Measurements from ENCODE around the gene DEFB110.

The DEFB110 gene

GRCh38 chr6:50021894-50022293, at the start of gene DEFB110:
DEFB110 (minus strand) TSS chr6:50021994; CDS start chr6:50021935, 59 bp downstream.
- no peaks in the 10 kb centered on the region for H3K27me3 ChIP-seq (ENCODE audit: control insufficient read depth, low read length)
- no peak within 1 kb of the TSS for H3K4me2 ChIP-seq (ENCODE audit: low read length)
- no peaks in the 10 kb centered on the region for H3K9me3 ChIP-seq (ENCODE audit: control insufficient read depth, insufficient read depth, low read length)
- no peaks in the 10 kb centered on the region for H3K9me2 ChIP-seq (replicated peaks; ENCODE audit: control insufficient read depth, low read length)
- H3F3A ChIP-seq (ENCODE audit: control insufficient read depth, insufficient read depth), result no peaks in the 10 kb centered on the region
- no peak within 1 kb of the TSS for H3K27ac ChIP-seq (ENCODE audit: low read depth, low read length)
- H3K79me2 ChIP-seq (ENCODE audit: control insufficient read depth, low read length), result no peaks in the 10 kb centered on the region
- no peaks in the 10 kb centered on the region for H3K4me1 ChIP-seq (ENCODE audit: control insufficient read depth, low read length)
- no peaks in the 10 kb centered on the region for H3K36me3 ChIP-seq (ENCODE audit: control insufficient read depth, low read length)
- no peak within 1 kb of the TSS for H3K4me3 ChIP-seq (ENCODE audit: low read length)
- no peak for TF ChIP-seq EZH2phosphoT487 (IDR thresholded peaks at IDR 0.05; ENCODE audit: borderline replicate concordance, low read length)
- TF ChIP-seq CTCF (IDR thresholded peaks at IDR 0.05; ENCODE audit: low read depth, low read length, poor library complexity, severe bottlenecking), result no peak
- no peaks in the 10 kb centered on the region for H4K20me1 ChIP-seq (ENCODE audit: control insufficient read depth, insufficient read depth, low read depth, low read length)

- Histone ChIP-seq H4K20me1 (ENCODE audit: control insufficient read depth, insufficient read depth, low read depth, low read length) (no peaks in the 10 kb centered on the region), H3F3A (ENCODE audit: control insufficient read depth, insufficient read depth) (no peaks in the 10 kb centered on the region), H3K79me2 (ENCODE audit: control insufficient read depth, low read length) (no peaks in the 10 kb centered on the region), H3K27me3 (ENCODE audit: control insufficient read depth, low read length) (no peaks in the 10 kb centered on the region), H3K9me3 (ENCODE audit: control insufficient read depth, insufficient read depth, low read length) (no peaks in the 10 kb centered on the region), H3K36me3 (ENCODE audit: control insufficient read depth, low read length) (no peaks in the 10 kb centered on the region), H3K4me2 (ENCODE audit: low read length) (no peak overlapping the region), H3K27ac (ENCODE audit: low read depth, low read length) (no peak overlapping the region), H3K4me3 (ENCODE audit: low read length) (no peak overlapping the region), H3K9me2 (replicated peaks; ENCODE audit: control insufficient read depth, low read length) (no peaks in the 10 kb centered on the region), H3K4me1 (ENCODE audit: control insufficient read depth, low read length) (no peaks in the 10 kb centered on the region)
- TF ChIP-seq CTCF (IDR thresholded peaks at IDR 0.05; ENCODE audit: low read depth, low read length, poor library complexity, severe bottlenecking), result no peak
- TF ChIP-seq EZH2phosphoT487 (IDR thresholded peaks at IDR 0.05; ENCODE audit: borderline replicate concordance, low read length), result no peak
Observed at GRCh38 chr6:50070101-50070500, 48.3 kb upstream of the DEFB110 start.

- Histone ChIP-seq H3K4me2 (ENCODE audit: low read length) (no peak overlapping the region), H3F3A (ENCODE audit: control insufficient read depth, insufficient read depth) (no peaks in the 10 kb centered on the region), H3K27me3 (ENCODE audit: control insufficient read depth, low read length) (no peaks in the 10 kb centered on the region), H3K4me1 (ENCODE audit: control insufficient read depth, low read length) (no peaks in the 10 kb centered on the region), H3K9me2 (replicated peaks; ENCODE audit: control insufficient read depth, low read length) (no peaks in the 10 kb centered on the region), H3K36me3 (ENCODE audit: control insufficient read depth, low read length) (no peaks in the 10 kb centered on the region), H3K4me3 (ENCODE audit: low read length) (no peak overlapping the region), H3K27ac (ENCODE audit: low read depth, low read length) (no peak overlapping the region), H3K79me2 (ENCODE audit: control insufficient read depth, low read length) (no peaks in the 10 kb centered on the region), H3K9me3 (ENCODE audit: control insufficient read depth, insufficient read depth, low read length) (no peaks in the 10 kb centered on the region), H4K20me1 (ENCODE audit: control insufficient read depth, insufficient read depth, low read depth, low read length) (no peaks in the 10 kb centered on the region)
- TF ChIP-seq EZH2phosphoT487 (IDR thresholded peaks at IDR 0.05; ENCODE audit: borderline replicate concordance, low read length), result no peak
- peak; percentile 30 for TF ChIP-seq CTCF (IDR thresholded peaks at IDR 0.05; ENCODE audit: low read depth, low read length, poor library complexity, severe bottlenecking)
Observed at GRCh38 chr6:50062051-50062450, 40.3 kb upstream of the DEFB110 start.

GRCh38 chr6:50056242-50056641, 34.4 kb upstream of the DEFB110 start:
- H3K4me1 ChIP-seq (ENCODE audit: control insufficient read depth, low read length), result no peaks in the 10 kb centered on the region
- no peaks in the 10 kb centered on the region for H4K20me1 ChIP-seq (ENCODE audit: control insufficient read depth, insufficient read depth, low read depth, low read length)
- no peak overlapping the region for H3K27ac ChIP-seq (ENCODE audit: low read depth, low read length)
- no peak for TF ChIP-seq CTCF (IDR thresholded peaks at IDR 0.05; ENCODE audit: low read depth, low read length, poor library complexity, severe bottlenecking)
- no peak for TF ChIP-seq EZH2phosphoT487 (IDR thresholded peaks at IDR 0.05; ENCODE audit: borderline replicate concordance, low read length)
- H3F3A ChIP-seq (ENCODE audit: control insufficient read depth, insufficient read depth), result no peaks in the 10 kb centered on the region
- no peaks in the 10 kb centered on the region for H3K36me3 ChIP-seq (ENCODE audit: control insufficient read depth, low read length)
- no peak overlapping the region for H3K4me3 ChIP-seq (ENCODE audit: low read length)
- no peaks in the 10 kb centered on the region for H3K79me2 ChIP-seq (ENCODE audit: control insufficient read depth, low read length)
- no peaks in the 10 kb centered on the region for H3K9me3 ChIP-seq (ENCODE audit: control insufficient read depth, insufficient read depth, low read length)
- H3K27me3 ChIP-seq (ENCODE audit: control insufficient read depth, low read length), result no peaks in the 10 kb centered on the region
- H3K9me2 ChIP-seq (replicated peaks; ENCODE audit: control insufficient read depth, low read length), result no peaks in the 10 kb centered on the region
- no peak overlapping the region for H3K4me2 ChIP-seq (ENCODE audit: low read length)

Data from DOHH2 (cell line).